GM18519 (cell line): ENCODE results near the gene DPP4.

Experiments used
- ATAC-seq: cut with Tn5 transposase; IDR thresholded peaks from one replicate; pipeline ENCODE4 v1.9.1; 2021; ENCODE audit warnings: mild to moderate bottlenecking, moderate library complexity; ENCODE audit not compliant: unreplicated experiment, low FRiP score

DPP4 gene

GRCh38 chr2:162022290-162022945, 51.6 kb downstream of the DPP4 start:
- no peak for ATAC-seq

- ATAC-seq = no peak
These were observed 52.4 kb downstream of the DPP4 start for GRCh38 chr2:162021516-162022058.

- ATAC-seq = no peak
These were observed 55.5 kb downstream of the DPP4 start for GRCh38 chr2:162018530-162018929.

GRCh38 chr2:162017233-162017632, 56.8 kb downstream of the DPP4 start:
- no peak for ATAC-seq

- no peak for ATAC-seq
These were observed 57.9 kb downstream of the DPP4 start for GRCh38 chr2:162016080-162016479.

GRCh38 chr2:162014751-162015150, 59.3 kb downstream of the DPP4 start:
- no peak for ATAC-seq

- ATAC-seq = no peak
These were observed 60.2 kb downstream of the DPP4 start for GRCh38 chr2:162013514-162014475.

- ATAC-seq = no peak
These were observed 61.4 kb downstream of the DPP4 start for GRCh38 chr2:162012565-162013058.

GRCh38 chr2:162011706-162012564, 62.1 kb downstream of the DPP4 start:
- ATAC-seq = no peak

GRCh38 chr2:162009543-162009942, 64.5 kb downstream of the DPP4 start:
- no peak for ATAC-seq

- no peak for ATAC-seq
These were observed 66.5 kb downstream of the DPP4 start for GRCh38 chr2:162007447-162008040.

- ATAC-seq = no peak
These were observed 67.7 kb downstream of the DPP4 start for GRCh38 chr2:162006337-162006736.

GRCh38 chr2:162004031-162004430, 70.0 kb downstream of the DPP4 start:
- no peak for ATAC-seq

- no peak for ATAC-seq
These were observed 71.3 kb downstream of the DPP4 start for GRCh38 chr2:162002623-162003235.

GRCh38 chr2:162000431-162000830, 73.6 kb downstream of the DPP4 start:
- ATAC-seq = no peak

GRCh38 chr2:161999321-161999720, 74.7 kb downstream of the DPP4 start:
- no peak for ATAC-seq

- ATAC-seq = no peak
These were observed 75.2 kb downstream of the DPP4 start for GRCh38 chr2:161998857-161999256.

GRCh38 chr2:161997916-161998471, 76.0 kb downstream of the DPP4 start:
- no peak for ATAC-seq

GRCh38 chr2:161995553-161996016, 78.4 kb downstream of the DPP4 start:
- ATAC-seq = no peak
